ENCODE measurements around the gene CDH13.

- TF ChIP-seq CTCF (IDR thresholded peaks at IDR 0.05 in 4 of 5, conservative IDR thresholded peaks at IDR 0.05 in 1 of 5) (no peak), POLR2A (IDR thresholded peaks at IDR 0.05) (no peak)
Observed at GRCh38 chr16:82776470-82777146, 149.8 kb downstream of the CDH13 start.
